Astrocyte of the cerebellum (primary cell): ENCODE results near the gene ACYP1.

Experiments used
- DNase-seq: peaks from one replicate; pipeline ENCODE4 v3.0.0-alpha.2; 2011; ENCODE audit warnings: low read depth
- H3K4me3 ChIP-seq: 2 replicates; pipeline ENCODE4 v1.5.1; 2011; ENCODE audit warnings: mild to moderate bottlenecking, low read depth, low read length, moderate library complexity
- in situ Hi-C: cut with HindIII; loops from 2 replicates; pipeline ENCODE4 v1.10.0; 2017; ENCODE audit warnings: low sequenced_read_pairs
- TF ChIP-seq, protein P1 (sequence below): IDR thresholded peaks from 2 replicates; pipeline ENCODE4 v1.5.1; 2012; ENCODE audit warnings: low read length, low read depth, moderate library complexity, mild to moderate bottlenecking; ENCODE audit errors: missing control alignments

ACYP1 gene

DNA sequence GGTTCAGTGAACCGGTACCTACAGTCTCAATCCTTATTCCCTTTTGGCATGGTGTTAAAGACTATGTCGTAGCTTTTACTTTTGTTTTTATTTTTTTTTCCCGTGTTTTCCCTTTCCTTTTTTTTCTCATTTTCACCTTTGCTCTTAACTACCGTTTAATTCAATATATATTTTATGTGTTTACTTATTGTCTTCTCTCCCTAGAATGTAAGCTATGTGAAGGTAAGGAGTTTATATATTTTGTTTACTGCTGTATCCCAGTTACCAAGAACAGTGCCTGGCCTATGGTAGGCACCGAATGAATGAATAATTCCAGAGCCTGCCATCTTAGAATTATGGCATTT lies 12.3 kb downstream of the ACYP1 start:
- peak overlapping the region; percentile 46 for H3K4me3 ChIP-seq
- DNase-seq: no peak
- TF ChIP-seq, protein P1, sequence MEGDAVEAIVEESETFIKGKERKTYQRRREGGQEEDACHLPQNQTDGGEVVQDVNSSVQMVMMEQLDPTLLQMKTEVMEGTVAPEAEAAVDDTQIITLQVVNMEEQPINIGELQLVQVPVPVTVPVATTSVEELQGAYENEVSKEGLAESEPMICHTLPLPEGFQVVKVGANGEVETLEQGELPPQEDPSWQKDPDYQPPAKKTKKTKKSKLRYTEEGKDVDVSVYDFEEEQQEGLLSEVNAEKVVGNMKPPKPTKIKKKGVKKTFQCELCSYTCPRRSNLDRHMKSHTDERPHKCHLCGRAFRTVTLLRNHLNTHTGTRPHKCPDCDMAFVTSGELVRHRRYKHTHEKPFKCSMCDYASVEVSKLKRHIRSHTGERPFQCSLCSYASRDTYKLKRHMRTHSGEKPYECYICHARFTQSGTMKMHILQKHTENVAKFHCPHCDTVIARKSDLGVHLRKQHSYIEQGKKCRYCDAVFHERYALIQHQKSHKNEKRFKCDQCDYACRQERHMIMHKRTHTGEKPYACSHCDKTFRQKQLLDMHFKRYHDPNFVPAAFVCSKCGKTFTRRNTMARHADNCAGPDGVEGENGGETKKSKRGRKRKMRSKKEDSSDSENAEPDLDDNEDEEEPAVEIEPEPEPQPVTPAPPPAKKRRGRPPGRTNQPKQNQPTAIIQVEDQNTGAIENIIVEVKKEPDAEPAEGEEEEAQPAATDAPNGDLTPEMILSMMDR: no peak
- in situ Hi-C loops: no loop called here

DNA sequence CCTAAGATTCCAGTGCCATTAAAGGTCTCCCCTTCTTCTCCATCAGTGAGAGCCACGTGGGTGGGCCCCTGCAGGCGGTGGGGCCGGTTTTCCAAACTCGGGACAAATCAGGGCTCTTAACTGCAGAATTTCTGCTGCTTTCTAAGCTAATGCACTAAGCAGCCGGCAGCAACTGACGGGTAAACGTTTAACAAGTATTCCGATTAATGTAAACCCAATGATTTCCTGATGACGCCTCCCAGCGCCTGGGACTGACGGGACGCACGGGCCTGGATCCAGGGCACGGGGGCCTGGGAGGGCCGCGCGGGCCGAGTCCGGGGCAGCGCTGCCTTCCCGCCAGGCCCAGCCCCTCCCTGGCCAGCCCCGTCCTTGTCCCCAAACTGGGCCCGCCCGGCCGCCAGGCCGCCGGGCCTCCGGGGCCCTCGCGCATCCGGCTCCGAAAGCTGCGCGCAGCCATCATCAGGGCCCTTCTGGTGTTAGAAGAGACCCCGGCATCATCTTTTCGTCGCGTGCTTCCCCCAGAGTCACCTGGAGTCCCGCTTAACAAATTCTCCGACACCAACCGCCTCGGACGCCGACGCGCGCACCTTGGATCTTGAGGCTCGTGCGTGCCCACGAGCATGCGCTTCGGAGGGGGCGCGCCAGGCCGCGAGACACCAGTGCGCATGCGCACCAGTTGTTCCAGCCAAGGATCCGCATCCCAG lies 12.8 kb downstream of the ACYP1 start, which contains the start of gene MLH3:
MLH3 (minus strand) TSS at position 616 of the 704 bp plus-strand sequence. CDS start 1,812 bp downstream, outside the sequence.
- H3K4me3 ChIP-seq: peak within 1 kb of the TSS; percentile 46
- in situ Hi-C loops: no loop called here
- TF ChIP-seq, protein P1: no peak
- DNase-seq: peak; percentile 44

DNA sequence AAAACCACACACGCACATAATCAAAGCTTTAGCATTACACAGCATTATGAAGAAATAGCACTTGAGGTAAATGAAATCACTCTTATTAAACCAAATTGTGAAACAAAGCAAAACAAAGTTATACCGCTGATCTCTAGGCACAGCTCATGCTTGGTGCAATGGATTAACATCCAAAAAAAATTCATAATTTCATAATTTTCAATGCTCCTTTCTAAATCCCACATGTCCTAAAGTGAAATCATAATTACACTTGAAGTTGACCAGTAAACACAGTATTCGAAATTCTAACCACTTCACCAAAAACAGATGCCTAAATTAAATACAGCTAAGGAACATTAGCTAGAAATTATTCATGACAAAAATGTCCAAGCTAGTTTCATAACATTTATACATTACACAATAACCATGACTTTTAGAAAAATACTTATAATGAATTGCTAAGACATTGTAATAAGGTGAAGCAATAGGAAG lies 14.1 kb downstream of the ACYP1 start:
- no peak overlapping the region for H3K4me3 ChIP-seq
- in situ Hi-C loops: no loop called here
- TF ChIP-seq, protein P1: no peak
- no peak for DNase-seq

DNA sequence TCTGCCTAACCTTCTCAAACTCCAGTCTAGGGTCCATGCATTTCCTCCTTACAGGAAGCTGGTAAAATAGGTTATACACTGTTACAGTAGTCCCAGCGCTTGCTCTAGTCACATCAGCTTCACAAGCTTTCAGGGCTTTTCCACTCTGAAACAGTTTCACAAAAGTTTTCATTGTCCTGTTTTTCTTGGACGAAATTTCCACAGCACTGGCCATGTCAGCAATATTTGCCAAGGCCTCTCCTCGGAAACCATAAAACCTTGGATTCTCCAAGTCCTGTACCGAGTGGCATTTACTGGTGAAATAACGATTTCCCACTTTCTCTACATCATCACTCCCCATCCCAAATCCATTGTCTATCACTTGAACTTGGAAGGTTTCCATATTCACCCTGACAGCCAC lies 14.7 kb downstream of the ACYP1 start:
- no peak for DNase-seq
- no peak overlapping the region for H3K4me3 ChIP-seq
- TF ChIP-seq, protein P1: no peak
- in situ Hi-C loops: no loop called here

DNA sequence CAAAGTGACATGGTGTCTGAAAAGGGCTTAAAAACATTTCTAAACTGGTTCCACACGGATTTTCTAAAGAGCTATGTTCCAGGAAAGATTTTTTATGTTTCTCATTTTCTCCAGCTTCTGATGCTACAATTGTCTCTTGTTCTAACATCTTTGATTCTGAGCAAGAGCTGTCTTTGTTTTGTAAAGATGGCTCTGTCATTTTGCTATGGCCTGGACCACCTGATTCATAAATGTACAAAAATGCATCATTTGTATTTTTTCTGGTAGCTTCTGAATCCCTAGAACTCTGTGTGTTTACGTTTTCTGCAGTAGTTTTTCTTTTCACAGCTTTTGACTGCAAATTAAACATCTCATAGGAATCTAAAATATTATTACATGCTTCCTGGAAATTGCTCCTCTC lies 15.7 kb downstream of the ACYP1 start:
- in situ Hi-C loops: no loop called here

DNA sequence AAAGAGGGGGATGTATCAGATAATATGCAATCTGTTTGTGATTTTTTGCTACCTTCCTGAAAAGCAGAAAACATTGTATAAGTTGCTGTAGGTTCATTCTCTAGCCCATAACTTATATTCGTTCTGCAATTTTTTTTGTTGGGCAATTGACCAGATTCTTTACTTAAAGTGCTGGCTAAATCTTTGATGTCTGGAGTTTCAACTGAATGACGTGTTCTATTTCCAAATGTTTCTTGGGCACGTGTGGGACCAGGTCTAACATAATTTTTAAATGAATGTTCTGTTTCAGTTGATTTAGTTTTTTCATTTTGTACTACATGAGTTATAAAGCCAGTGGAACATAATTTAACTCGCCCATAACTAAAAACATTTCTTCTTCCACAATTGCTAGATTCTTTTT lies 16.3 kb downstream of the ACYP1 start:
- no peak for DNase-seq
- in situ Hi-C loops: no loop called here
- no peak overlapping the region for H3K4me3 ChIP-seq
- TF ChIP-seq, protein P1: no peak

More for the DNA sequence above, 15.7 kb downstream of the ACYP1 start:
- TF ChIP-seq, protein P1: no peak
- H3K4me3 ChIP-seq: no peak overlapping the region
- DNase-seq: no peak
